ENCODE results near the gene CENPA. TPM values are rescaled to one million over a fixed set of nuclear protein-coding genes. Genes with fewer than 3 reads are reported as not detected.

CENPA gene
- total RNA-seq, 2 donors from 2014 or later: 0.35 to 0.41 TPM

DNA sequence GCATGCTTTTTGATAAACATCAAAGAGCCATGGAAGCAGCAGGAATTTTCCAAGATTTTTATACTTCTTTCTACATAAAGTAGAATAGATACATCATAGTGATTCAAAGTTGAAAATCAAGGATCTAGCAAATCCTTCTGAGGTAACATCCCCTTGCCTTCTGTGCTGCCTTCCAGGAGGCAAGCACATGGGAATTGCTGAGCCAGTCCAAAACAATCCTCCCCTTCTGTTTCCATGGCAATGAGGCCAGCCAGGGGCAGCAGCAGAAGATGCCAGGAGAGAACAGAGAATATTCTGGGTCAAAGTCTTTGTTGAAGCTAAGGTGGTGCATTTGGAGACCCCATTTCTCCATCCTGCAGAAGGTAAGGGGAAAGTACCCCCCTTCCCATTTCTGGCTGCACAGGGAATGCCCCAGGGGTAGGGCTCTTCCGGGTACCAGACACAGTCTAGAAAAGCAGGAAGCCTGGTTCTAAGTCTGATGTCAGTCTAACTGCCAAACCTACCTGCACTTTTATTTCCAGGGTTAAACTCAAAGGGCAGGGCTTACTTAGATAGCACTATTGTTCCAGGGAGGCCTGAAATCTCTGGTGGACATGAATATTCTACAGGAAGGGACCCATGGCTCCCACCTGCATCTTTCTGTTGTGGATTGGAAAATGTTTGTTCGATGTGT is 22.1 kb downstream of the CENPA start:
- H3K27me3 ChIP-seq: no peaks in the 10 kb centered on the region
- no peak overlapping the region for H3K4me3 ChIP-seq
- no peak for DNase-seq (ENCODE audit: low spot score)
- H3K4me1 ChIP-seq: no peaks in the 10 kb centered on the region
- TF ChIP-seq, protein P1, sequence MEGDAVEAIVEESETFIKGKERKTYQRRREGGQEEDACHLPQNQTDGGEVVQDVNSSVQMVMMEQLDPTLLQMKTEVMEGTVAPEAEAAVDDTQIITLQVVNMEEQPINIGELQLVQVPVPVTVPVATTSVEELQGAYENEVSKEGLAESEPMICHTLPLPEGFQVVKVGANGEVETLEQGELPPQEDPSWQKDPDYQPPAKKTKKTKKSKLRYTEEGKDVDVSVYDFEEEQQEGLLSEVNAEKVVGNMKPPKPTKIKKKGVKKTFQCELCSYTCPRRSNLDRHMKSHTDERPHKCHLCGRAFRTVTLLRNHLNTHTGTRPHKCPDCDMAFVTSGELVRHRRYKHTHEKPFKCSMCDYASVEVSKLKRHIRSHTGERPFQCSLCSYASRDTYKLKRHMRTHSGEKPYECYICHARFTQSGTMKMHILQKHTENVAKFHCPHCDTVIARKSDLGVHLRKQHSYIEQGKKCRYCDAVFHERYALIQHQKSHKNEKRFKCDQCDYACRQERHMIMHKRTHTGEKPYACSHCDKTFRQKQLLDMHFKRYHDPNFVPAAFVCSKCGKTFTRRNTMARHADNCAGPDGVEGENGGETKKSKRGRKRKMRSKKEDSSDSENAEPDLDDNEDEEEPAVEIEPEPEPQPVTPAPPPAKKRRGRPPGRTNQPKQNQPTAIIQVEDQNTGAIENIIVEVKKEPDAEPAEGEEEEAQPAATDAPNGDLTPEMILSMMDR (IDR thresholded peaks at IDR 0.05): no peak
- no peaks in the 10 kb centered on the region for H3K9me3 ChIP-seq
- no peaks in the 10 kb centered on the region for H3K36me3 ChIP-seq
- H3K27ac ChIP-seq: no peak overlapping the region

DNA sequence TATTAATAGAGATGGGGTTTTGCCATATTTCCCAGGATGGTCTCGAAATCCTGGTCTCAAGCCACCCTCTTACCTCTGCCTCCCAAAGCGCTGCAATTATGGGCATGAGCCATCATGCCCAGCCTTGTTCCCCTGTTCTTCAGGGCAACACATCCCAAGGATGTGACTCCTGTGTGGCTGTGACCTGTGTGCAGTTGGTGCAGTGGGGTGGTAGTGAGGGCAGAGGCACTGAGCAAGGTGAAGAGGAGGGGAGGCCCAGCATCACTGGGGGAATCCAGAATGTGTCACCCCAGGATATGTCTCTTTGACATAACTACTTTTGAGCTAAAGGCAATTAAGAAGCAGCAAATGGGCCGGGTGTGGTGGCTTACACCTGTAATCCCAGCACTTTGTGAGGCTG is 23.4 kb downstream of the CENPA start:
- Histone ChIP-seq H3K27me3 (no peaks in the 10 kb centered on the region), H3K4me3 (no peak overlapping the region), H3K27ac (no peak overlapping the region), H3K36me3 (no peaks in the 10 kb centered on the region), H3K9me3 (no peaks in the 10 kb centered on the region), H3K4me1 (no peaks in the 10 kb centered on the region)
- TF ChIP-seq, protein P1 (IDR thresholded peaks at IDR 0.05): no peak
- no peak for DNase-seq (ENCODE audit: low spot score)

DNA sequence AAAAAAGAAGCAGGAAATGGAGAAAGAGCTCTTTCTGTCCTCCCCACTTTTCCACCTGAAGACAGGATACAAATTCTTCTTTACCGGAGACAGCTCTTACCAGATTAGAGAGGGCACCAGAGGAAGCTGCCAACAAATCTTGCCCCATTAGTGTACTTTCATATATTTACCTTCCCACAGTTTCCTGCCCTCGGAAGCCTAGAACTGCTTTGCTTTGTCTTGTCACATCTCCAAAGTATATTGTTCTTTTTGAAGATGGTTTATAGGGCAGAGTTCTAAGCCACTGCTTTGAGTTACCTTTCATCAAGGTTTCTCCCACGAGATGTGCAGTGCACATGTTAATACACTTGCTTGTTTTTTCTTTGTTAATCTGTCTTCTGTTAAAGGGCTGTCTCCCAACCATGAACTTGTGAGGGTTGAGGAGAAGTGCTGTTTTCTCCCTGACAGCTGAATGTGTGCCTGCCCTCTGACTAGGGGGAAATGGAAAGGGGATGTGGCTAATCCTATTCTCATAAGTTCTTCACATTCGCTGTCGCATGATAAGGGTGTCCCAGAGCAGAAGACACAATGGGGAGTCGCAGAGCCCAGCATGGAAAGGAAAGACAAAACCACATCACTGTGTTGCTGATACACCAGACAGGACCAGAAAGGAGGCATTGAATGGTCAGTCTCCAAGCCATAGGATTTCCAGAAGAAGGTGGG is 24.2 kb downstream of the CENPA start:
- Histone ChIP-seq H3K27ac (no peak overlapping the region), H3K9me3 (no peaks in the 10 kb centered on the region), H3K27me3 (no peaks in the 10 kb centered on the region), H3K4me1 (no peaks in the 10 kb centered on the region), H3K36me3 (no peaks in the 10 kb centered on the region), H3K4me3 (no peak overlapping the region)
- TF ChIP-seq, protein P1 (IDR thresholded peaks at IDR 0.05): no peak
- DNase-seq (ENCODE audit: low spot score): no peak

DNA sequence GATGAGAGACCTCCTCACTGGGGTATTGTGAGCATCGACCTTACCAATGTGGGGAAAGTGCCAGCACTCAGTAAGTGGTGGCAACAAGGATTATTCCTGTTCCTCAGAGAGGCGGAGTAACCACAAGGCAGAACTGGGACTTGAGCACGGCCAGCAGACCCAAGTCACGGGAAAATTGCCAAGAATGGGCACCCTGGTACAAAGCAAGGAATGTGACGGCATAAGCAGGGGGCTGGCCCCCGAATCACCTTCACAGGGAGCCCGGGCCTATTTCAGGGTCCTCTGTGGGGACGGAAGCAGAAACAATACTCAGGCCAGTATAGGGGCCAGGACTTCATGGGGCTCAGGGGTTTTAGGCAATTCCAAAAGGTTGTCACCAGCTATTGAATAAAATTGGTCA is 25.4 kb downstream of the CENPA start:
- Histone ChIP-seq H3K4me3 (no peak overlapping the region), H3K9me3 (no peaks in the 10 kb centered on the region), H3K27ac (no peak overlapping the region), H3K36me3 (no peaks in the 10 kb centered on the region), H3K27me3 (no peaks in the 10 kb centered on the region), H3K4me1 (no peaks in the 10 kb centered on the region)
- TF ChIP-seq, protein P1 (IDR thresholded peaks at IDR 0.05): no peak
- no peak for DNase-seq (ENCODE audit: low spot score)

DNA sequence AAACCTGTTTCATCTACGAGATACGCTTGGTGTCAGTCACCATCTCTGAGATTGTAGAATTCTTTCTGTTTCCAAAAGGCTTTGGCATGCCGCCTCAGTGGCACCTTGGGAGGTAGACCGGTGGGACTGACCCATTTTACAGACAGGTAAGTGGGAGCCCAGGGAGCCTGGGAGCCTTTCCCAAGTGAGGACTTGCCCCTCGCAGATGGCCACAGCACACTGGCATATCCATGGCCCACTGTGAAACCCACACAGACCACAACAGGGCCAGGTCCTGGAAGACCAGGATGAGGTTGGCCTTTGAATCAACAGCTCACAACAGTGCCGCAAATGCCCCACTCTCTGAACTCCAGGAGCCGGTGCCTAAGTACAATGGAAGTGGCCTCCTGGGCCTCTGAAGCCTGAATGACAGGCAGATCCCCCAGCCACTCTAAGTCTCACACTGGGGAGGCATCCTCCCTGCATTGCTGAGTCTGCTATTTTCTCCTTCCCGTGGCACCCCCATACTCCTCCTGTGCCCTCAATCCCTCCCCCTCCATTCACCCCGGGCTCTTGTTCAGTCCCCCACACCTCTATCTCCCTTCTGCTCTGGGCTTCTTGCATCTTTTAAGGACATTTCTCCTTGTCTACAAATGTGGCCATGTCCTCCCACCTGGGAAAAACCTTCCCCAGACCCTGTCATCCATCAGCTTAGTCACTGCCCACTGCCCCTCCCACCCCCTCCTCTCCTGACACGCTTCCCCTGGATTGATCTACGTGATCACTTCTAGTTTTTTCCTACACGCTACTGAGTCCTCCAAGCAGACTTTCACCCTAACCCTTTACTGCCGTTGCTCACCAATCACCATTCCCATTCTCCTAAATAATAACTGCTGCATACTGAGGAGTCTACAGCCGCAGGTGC is 26.2 kb downstream of the CENPA start:
- no peak for DNase-seq (ENCODE audit: low spot score)
- H3K27me3 ChIP-seq: no peaks in the 10 kb centered on the region
- H3K9me3 ChIP-seq: no peaks in the 10 kb centered on the region
- TF ChIP-seq, protein P1 (IDR thresholded peaks at IDR 0.05): no peak
- H3K4me1 ChIP-seq: no peaks in the 10 kb centered on the region
- no peak overlapping the region for H3K4me3 ChIP-seq
- H3K36me3 ChIP-seq: no peaks in the 10 kb centered on the region
- H3K27ac ChIP-seq: no peak overlapping the region
